ENCODE data around the gene WDR74. TPM values are rescaled to one million over a fixed set of nuclear protein-coding genes. Genes with fewer than 3 reads are reported as not detected.

WDR74 gene
- total RNA-seq, 1 experiment from 2014 or later: 222 TPM

DNA sequence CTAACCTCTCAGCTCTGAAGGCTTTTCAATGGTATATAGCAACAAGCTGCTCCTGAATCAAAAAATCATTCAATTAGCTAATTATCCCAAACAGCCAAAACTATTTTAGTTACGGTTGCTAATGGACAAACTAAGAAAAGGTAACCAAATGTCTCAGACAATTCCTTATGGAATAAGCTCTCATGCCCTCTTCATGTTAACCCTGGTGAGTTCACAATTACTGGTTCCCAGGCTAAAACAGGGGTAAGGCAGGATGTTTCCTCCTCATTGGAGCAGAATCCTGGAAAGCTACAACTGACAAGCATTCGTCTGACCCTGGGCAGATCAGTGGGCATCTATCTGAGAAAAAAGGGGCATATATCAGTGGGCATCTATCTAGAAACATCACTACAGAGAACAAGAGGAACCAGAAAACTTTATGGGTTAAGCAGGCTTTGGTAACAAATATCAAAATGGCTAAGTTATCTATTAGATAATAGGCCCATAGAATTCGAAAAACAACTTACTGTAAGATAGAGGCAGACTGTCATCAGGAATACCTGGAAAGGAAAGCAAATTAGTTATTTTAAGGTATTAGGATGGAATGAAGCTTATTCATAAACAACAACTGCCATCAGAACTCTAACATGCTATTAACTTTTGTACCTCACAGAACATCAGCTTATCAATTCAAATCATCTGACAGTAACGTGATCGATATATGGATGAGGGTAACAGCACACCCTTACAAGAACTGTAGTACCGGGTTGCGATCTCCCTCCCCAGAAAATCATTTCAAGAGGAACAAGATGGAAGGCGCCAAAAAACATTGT is 14.8 kb upstream of the WDR74 start:
- CTCF ChIA-PET: interaction anchor here (0.6 to 0.9 kb wide), 2 partner anchors 22 to 30 kb away, joined by 3 to 5 read pairs; partner anchors contain the start of gene TEX54

DNA sequence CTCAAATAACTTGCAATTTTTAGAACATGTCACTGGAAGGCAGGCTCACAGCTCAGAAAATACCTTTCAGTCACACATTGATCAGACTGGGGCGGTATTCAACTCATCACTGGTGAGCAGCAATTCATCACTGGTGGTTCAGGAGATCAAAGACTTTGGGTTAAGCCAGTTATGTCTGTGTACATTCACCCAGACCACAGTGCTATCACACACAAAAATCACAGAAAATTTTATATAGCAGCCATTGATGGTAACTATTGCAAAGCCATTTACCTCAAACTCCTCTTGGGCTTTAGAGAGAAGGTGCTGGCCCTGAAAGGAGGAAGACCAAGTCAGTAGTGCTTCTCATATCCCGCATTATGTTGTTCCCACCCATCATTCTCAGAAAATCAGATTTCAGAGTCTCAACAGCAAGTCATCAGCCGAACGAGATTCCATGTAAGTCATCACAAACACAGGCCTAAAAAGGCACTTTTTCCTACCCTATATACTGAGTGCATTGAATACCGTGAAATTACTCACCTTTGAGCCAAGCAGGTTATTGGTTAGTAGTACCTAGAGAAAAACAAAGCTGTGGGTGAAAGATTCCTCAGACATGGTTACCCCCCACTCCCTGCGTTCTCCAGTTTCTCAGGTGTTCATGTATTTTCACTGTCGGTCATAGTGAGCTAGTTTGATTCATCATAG is 14.0 kb upstream of the WDR74 start:
- POLR2A ChIA-PET (ENCODE audit: unreplicated experiment): interaction anchor here (0.7 kb wide), 1 partner anchor 12 kb away, joined by 3 read pairs; no protein-coding TSS in a partner anchor
- intact Hi-C loops (cut with micrococcal nuclease): no loop called here
- peaks cover 64% of the 10 kb centered on the region for H3K79me2 ChIP-seq (ENCODE audit: low read length)
- peak overlapping the region; percentile 93 for H3K4me3 ChIP-seq (ENCODE audit: low read length)
- no peaks in the 10 kb centered on the region for H3K9me3 ChIP-seq (ENCODE audit: low read length)
- H3F3A ChIP-seq (ENCODE audit: low read length, unreplicated experiment): peaks cover 56% of the 10 kb centered on the region
- H2AFZ ChIP-seq (ENCODE audit: low read length): no peak overlapping the region
- CTCF ChIA-PET: interaction anchor here (0.6 to 0.9 kb wide), 2 partner anchors 21 to 30 kb away, joined by 3 to 5 read pairs; partner anchors contain the start of gene TEX54
- H4K20me1 ChIP-seq (ENCODE audit: low read length): peaks cover 43% of the 10 kb centered on the region
- peaks cover 31% of the 10 kb centered on the region for H3K4me1 ChIP-seq (ENCODE audit: insufficient read depth, low read length)
- H3K27ac ChIP-seq (ENCODE audit: low read length): no peak overlapping the region
- H3K9ac ChIP-seq (ENCODE audit: low read length): peak overlapping the region; percentile 97
- peaks cover 41% of the 10 kb centered on the region for H3K36me3 ChIP-seq (ENCODE audit: low read depth, low read length)
- peak overlapping the region; percentile 96 for H3K4me2 ChIP-seq (ENCODE audit: low read length)
- no peaks in the 10 kb centered on the region for H3K9me2 ChIP-seq (replicated peaks; ENCODE audit: low read length)
- no peak for DNase-seq
- TF ChIP-seq EZH2phosphoT487 (IDR thresholded peaks at IDR 0.05; ENCODE audit: borderline replicate concordance, low read length): no peak
- TF ChIP-seq EZH2 (IDR thresholded peaks at IDR 0.05; ENCODE audit: low read length, unreplicated experiment): no peak
- no peak for TF ChIP-seq CTCF (conservative IDR thresholded peaks at IDR 0.05; ENCODE audit: low read depth, low read length)
- H3K27me3 ChIP-seq (ENCODE audit: low read length): no peaks in the 10 kb centered on the region
- ATAC-seq: no peak
- BruUV-seq (replicated peaks): no TSS peak

More for the DNA sequence above, 14.8 kb upstream of the WDR74 start:
- peaks cover 41% of the 10 kb centered on the region for H3K36me3 ChIP-seq (ENCODE audit: low read depth, low read length)
- H3K4me1 ChIP-seq (ENCODE audit: insufficient read depth, low read length): peaks cover 31% of the 10 kb centered on the region
- BruUV-seq (replicated peaks): no TSS peak
- H3K4me2 ChIP-seq (ENCODE audit: low read length): peak overlapping the region; percentile 96
- peaks cover 56% of the 10 kb centered on the region for H3F3A ChIP-seq (ENCODE audit: low read length, unreplicated experiment)
- no peaks in the 10 kb centered on the region for H3K9me2 ChIP-seq (replicated peaks; ENCODE audit: low read length)
- intact Hi-C loops (cut with micrococcal nuclease): no loop called here
- peak overlapping the region; percentile 93 for H3K4me3 ChIP-seq (ENCODE audit: low read length)
- DNase-seq (no peak), ATAC-seq (no peak)
- peaks cover 67% of the 10 kb centered on the region for H3K79me2 ChIP-seq (ENCODE audit: low read length)
- H3K27me3 ChIP-seq (ENCODE audit: low read length): no peaks in the 10 kb centered on the region
- no peak overlapping the region for H3K27ac ChIP-seq (ENCODE audit: low read length)
- TF ChIP-seq CTCF (conservative IDR thresholded peaks at IDR 0.05; ENCODE audit: low read depth, low read length) (no peak), EZH2phosphoT487 (IDR thresholded peaks at IDR 0.05; ENCODE audit: borderline replicate concordance, low read length) (no peak), EZH2 (IDR thresholded peaks at IDR 0.05; ENCODE audit: low read length, unreplicated experiment) (no peak)
- peak overlapping the region; percentile 97 for H3K9ac ChIP-seq (ENCODE audit: low read length)
- no peak overlapping the region for H2AFZ ChIP-seq (ENCODE audit: low read length)
- POLR2A ChIA-PET (ENCODE audit: unreplicated experiment): interaction anchor here (0.5 to 0.7 kb wide), 2 partner anchors 13 to 27 kb away, joined by 3 to 5 read pairs; no protein-coding TSS in a partner anchor
- H3K9me3 ChIP-seq (ENCODE audit: low read length): no peaks in the 10 kb centered on the region
- H4K20me1 ChIP-seq (ENCODE audit: low read length): peaks cover 43% of the 10 kb centered on the region

All from PC-3 (cell line).